Left lobe of liver (tissue), 2 donors: ENCODE measurements around the gene B4GALNT3. TPM values are rescaled to one million over a fixed set of nuclear protein-coding genes. Genes with fewer than 3 reads are reported as not detected.
"Not testable (repeated sequence)": the region's sequence is repeated elsewhere in the genome, so short reads cannot be mapped to it uniquely, and the experiment has no call there.

Experiments used
- ATAC-seq: fragments of 200-7000 bp; cut with Tn5 transposase; one replicate; pipeline ENCODE4 v1.9.1; 2020; ENCODE audit warnings: mild to moderate bottlenecking, moderate library complexity
- DNase-seq: peaks from one replicate; pipeline ENCODE4 v3.0.0-alpha.2; 2020; ENCODE audit warnings: low spot score
- total RNA-seq: library from RNA; stranded (reverse); gene quantifications from one replicate; pipeline ENCODE4 v1.2.1, GENCODE V29; 2021
- donor health status: DM: no; HTN: no; CAD: no; lungs with moderate emphysema.
- donor health status: DM: no; HTN: yes; CAD: no.

Gene B4GALNT3
- total RNA-seq: 0.30 TPM

DNA sequence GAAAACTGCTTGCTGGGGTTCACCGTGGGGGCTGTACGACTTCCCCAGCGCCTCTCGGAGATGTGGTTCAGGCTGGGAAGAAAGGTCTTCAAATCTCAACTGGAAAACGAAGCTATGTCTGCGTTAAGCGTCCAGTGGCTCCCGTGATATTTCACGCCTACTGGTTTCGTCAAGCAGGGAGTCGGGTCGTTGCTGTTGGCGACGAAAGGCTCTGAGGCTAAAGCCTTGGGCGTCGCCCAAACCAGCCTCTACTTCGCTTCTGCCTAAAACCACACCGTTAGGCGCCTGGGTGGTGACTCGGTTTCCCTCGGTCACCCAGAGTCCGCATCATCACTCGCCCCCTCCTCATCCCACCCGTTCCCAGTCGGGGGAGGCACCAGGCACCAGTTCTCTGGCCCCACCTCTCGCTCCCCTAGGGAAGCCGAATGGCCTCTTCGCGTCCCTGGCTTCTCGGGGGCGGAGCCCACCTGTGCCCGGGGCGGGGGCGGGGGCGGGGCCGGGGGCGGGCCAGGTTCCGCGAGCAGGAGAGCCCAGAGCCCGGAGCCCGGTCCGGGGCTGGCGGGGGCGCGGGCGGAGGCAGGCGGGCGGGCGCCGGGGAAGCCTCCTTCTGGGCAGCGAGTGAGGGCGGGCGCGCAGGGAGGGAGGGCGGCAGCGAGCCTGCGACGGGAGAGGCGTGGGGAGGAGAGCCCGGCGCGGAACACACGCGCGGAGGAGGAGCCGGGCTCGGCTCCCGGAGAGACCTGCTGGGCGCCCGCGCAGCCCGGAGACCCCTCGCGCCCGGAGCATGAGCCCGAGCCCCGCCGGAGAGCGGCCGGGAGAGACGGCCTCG lies at the start of gene B4GALNT3:
TSS of gene B4GALNT3 (plus strand) at position 510 of the 829 bp plus-strand sequence. CDS start 438 bp downstream, outside the sequence.
- DNase-seq: peak; percentile 52

GRCh38 chr12:414859-415258 lies 44.9 kb upstream of the B4GALNT3 start:
- ATAC-seq: no peak

More for the DNA sequence above, at the start of gene B4GALNT3:
- peak; percentile 86 for ATAC-seq

DNA sequence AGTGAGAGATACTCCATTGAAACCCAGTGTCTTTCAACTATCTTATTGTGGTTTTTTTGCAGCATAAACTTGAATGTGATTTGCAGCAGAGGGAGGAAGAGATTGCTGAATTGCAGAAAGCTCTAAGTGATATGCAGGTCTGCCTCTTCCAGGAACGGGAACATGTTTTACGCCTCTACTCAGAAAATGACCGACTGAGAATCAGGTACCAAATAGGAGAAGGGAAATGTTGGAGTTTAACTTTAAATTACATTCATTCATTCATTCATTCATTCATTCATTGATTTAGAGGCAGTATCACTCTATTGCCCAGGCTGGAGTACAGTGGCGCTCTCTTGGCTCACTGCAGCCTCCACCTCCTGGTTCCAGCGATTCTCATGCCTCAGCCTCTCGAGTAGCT lies 41.3 kb upstream of the B4GALNT3 start:
- no peak for ATAC-seq

More at GRCh38 chr12:414859-415258, 44.9 kb upstream of the B4GALNT3 start:
- no peak for DNase-seq

GRCh38 chr12:422526-422925 lies 37.2 kb upstream of the B4GALNT3 start:
- DNase-seq (no peak), ATAC-seq (no peak)

More for the DNA sequence above, 41.3 kb upstream of the B4GALNT3 start:
- DNase-seq: no peak

- ATAC-seq, DNase-seq: not testable (repeated sequence)
These were observed 24.0 kb upstream of the B4GALNT3 start for GRCh38 chr12:435737-436136.

DNA sequence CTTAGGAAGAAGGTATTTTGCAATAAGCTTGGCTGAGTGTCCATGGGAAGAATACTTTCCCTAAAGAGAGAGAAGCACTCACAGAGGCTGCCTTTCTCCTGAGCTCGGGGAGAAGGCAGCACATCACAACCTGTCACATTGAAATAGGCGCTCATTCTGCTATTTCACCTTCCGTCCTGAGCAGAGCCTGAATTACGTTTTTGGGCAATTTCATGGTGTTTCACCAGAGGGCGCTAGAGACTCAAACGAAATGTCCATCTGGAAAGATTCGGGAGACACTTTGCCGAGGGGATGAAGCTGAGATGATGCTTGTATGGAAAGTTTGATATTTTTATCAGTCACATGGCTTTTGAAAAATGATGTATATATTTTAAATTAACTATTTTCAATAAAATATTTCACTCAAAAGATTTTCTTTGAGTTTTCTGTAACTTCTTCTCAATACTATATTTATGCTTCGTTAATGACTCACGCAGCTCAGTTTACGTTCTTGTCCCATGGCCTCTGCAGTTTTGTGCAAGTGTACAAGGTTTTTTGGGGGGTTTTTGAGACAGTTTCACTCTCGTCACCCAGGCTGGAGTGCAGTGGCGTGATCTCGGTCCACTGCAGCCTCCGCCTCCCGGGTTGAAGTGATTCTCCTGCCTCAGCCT lies 17.4 kb upstream of the B4GALNT3 start:
- ATAC-seq (peak; percentile 93), DNase-seq (peak; percentile 51)

DNA sequence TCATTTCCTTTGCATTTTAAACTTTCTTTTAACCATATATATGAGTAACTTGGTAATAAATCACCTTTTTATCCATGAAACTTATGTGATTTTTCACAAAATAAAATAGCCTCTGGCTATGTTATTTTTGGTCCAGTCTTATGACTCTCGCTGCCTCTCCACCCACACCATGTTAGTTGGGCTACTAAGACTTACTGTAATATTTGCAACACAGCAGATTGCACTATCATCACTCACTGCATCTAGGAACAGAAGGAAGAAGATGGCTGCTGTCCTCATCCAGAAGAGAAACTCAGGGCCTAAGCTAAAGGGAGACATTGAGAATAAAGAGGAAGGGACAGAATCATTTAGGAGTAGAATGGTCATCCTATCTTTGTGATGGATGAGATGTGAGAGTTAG lies 12.6 kb upstream of the B4GALNT3 start:
- DNase-seq (no peak), ATAC-seq (no peak)

GRCh38 chr12:449203-449602 lies 10.5 kb upstream of the B4GALNT3 start:
- DNase-seq (no peak), ATAC-seq (no peak)

DNA sequence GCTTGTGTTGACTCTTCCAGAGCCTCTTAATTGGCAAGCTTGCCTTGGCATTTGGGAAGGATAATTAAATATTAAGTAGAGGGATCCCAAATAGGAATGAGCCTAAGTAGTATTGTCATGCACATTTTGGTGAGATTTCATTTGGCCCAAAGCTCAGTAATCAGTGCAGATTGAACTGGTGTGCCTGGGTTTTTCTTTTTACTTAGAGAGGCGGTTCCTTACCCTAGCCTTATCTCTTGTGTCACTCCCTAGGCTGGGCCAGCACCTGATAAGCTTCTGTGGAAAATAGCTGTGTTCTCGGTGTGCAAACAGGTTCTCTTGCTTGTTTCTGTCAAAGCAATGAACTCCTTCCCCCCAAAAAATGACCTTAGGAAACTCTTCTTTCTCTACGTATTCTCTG lies 9.3 kb upstream of the B4GALNT3 start:
- ATAC-seq: no peak

GRCh38 chr12:452667-453210 lies 7.0 kb upstream of the B4GALNT3 start:
- ATAC-seq (no peak), DNase-seq (no peak)

More for the DNA sequence above, 9.3 kb upstream of the B4GALNT3 start:
- no peak for DNase-seq

GRCh38 chr12:454833-455232 lies 4.9 kb upstream of the B4GALNT3 start:
- ATAC-seq (no peak), DNase-seq (no peak)

DNA sequence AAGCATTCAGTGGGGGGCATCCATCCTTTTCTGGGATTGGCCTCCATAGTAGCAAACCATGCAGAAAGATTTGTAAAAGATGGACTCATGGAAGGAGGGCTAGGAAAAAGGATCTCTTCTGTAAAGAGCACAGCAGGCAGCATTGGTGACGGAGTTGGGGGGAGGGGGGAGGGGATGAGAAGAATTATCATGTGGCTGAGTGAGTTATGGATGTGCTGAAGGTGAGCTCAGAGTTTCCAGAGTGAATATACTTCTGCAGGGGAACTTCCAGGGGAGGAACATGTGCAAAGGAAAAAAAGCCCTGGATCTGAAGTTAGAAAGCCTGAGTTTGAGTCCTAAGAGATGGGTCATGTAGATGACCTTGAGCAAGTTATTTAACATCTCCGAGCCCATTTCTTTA lies 3.9 kb upstream of the B4GALNT3 start:
- DNase-seq (no peak), ATAC-seq (no peak)

- DNase-seq: no peak
- ATAC-seq: no peak
These were observed 2.1 kb upstream of the B4GALNT3 start for GRCh38 chr12:457676-458075.

GRCh38 chr12:459050-459429 lies 699 bp upstream of the B4GALNT3 start:
- no peak for ATAC-seq

GRCh38 chr12:460261-461230 lies 807 bp downstream of the B4GALNT3 start:
- ATAC-seq (peak; percentile 56), DNase-seq (peak; percentile 46)

More at GRCh38 chr12:459050-459429, 699 bp upstream of the B4GALNT3 start:
- no peak for DNase-seq

DNA sequence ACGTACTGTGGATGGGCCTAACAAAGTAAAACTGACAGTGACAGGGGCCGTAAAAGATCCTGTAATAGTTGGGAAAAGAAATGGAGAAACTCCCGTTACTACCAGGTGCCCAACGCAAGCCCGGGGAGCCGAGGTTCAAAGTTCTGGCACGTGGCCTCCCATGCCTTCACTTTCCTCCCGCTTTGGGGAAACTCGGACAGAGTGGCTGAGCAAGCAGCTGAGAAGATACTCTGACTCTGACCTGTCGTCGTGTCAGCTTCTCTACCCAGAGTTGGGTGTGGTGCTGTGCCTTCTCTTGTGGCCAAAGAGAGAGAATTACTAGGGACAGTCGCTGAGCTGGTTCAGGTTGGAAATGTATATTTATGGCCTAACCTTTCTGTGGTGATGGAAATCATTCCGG lies 1.7 kb downstream of the B4GALNT3 start:
- DNase-seq: no peak
- ATAC-seq: no peak

GRCh38 chr12:462936-463705 lies 3.4 kb downstream of the B4GALNT3 start:
- DNase-seq: no peak
- no peak for ATAC-seq

DNA sequence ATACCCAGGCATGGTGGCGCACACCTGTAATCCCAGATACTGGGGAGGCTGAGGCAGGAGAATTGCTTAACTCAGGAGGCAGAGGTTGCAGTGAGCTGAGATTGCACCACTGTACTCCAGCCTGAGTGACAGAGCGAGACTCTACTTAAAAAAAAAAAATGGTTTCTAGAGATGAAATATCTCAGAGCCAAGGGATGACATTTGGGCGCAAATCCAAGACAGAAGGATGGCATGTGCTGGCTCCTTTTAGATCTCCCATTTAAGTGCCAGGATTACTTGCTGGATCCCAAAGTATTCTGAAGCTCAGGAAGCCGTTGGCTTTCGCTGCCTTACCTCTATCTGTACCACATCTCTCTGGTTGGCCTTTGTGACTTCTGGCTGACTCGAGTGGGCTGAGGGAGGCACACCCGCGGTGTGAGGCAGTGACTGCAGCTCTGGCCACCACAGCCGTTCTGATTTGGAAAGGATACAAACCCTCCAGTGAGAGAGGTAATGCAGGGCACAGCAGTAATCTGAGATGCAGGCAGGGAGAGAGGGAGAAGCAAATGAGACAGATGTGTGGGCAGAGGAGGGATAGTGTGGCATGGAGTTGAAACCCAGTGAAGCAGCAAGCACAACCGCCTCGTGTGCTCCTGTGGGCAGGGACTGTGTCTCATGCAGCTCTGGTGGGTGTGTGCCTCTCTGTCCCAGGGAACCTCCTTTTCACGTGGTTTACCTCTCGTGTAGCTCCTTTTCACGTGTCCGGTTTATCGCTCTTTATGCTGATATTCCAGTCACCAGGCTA lies 4.9 kb downstream of the B4GALNT3 start:
- DNase-seq: no peak
- no peak for ATAC-seq

GRCh38 chr12:466039-466438 lies 6.3 kb downstream of the B4GALNT3 start:
- ATAC-seq (no peak), DNase-seq (no peak)
